ENCODE measurements around the gene GPR65.

The GPR65 gene

GRCh38 chr14:88005050-88005481 lies at the start of gene GPR65:
Gene GPR65, plus strand, starts transcription at chr14:88005135. Its CDS starts 5,713 bp downstream, at chr14:88010848.
- DNase-seq (no peak), ATAC-seq (peak; percentile 40)

- no peak for DNase-seq
Observed at GRCh38 chr14:87955501-87955900, 49.4 kb upstream of the GPR65 start.

GRCh38 chr14:87960013-87960787 lies 44.7 kb upstream of the GPR65 start:
- ATAC-seq: no peak
- DNase-seq: no peak

More at GRCh38 chr14:87955501-87955900, 49.4 kb upstream of the GPR65 start:
- no peak for ATAC-seq

GRCh38 chr14:87961246-87961645 lies 43.7 kb upstream of the GPR65 start:
- no peak for ATAC-seq

GRCh38 chr14:87966816-87967215 lies 38.1 kb upstream of the GPR65 start:
- DNase-seq (no peak), ATAC-seq (no peak)

More at GRCh38 chr14:87961246-87961645, 43.7 kb upstream of the GPR65 start:
- no peak for DNase-seq

GRCh38 chr14:87967496-87967895 lies 37.4 kb upstream of the GPR65 start:
- ATAC-seq: no peak
- no peak for DNase-seq

GRCh38 chr14:87971010-87971409 lies 33.9 kb upstream of the GPR65 start:
- DNase-seq: no peak
- no peak for ATAC-seq

GRCh38 chr14:87975636-87976035 lies 29.3 kb upstream of the GPR65 start:
- DNase-seq (no peak), ATAC-seq (no peak)

- ATAC-seq: no peak
- DNase-seq: no peak
Observed at GRCh38 chr14:87979689-87980088, 25.2 kb upstream of the GPR65 start.

GRCh38 chr14:87989221-87989955 lies 15.5 kb upstream of the GPR65 start:
- DNase-seq: no peak
- ATAC-seq: no peak

- DNase-seq (no peak), ATAC-seq (no peak)
Observed at GRCh38 chr14:87989956-87990299, 15.0 kb upstream of the GPR65 start.

GRCh38 chr14:87990682-87991081 lies 14.3 kb upstream of the GPR65 start:
- ATAC-seq (no peak), DNase-seq (no peak)

GRCh38 chr14:87992346-87992717 lies 12.6 kb upstream of the GPR65 start:
- peak; percentile 23 for DNase-seq
- no peak for ATAC-seq

- DNase-seq (peak; percentile 96), ATAC-seq (peak; percentile 91)
Observed at GRCh38 chr14:87992718-87993628, 12.0 kb upstream of the GPR65 start, which contains the start of gene GALC. Gene GALC, minus strand, starts transcription at chr14:87993182. Its CDS starts 18 bp downstream, at chr14:87993164.

- ATAC-seq (peak; percentile 24), DNase-seq (peak; percentile 34)
Observed at GRCh38 chr14:87994974-87995373, 10.0 kb upstream of the GPR65 start.

GRCh38 chr14:87995500-87996290 lies 9.2 kb upstream of the GPR65 start:
- no peak for DNase-seq

GRCh38 chr14:87996291-87996592 lies 8.7 kb upstream of the GPR65 start:
- no peak for ATAC-seq
- no peak for DNase-seq

More at GRCh38 chr14:87995500-87996290, 9.2 kb upstream of the GPR65 start:
- ATAC-seq: no peak

GRCh38 chr14:87998482-87998881 lies 6.5 kb upstream of the GPR65 start:
- no peak for ATAC-seq
- DNase-seq: no peak

GRCh38 chr14:87999277-87999676 lies 5.7 kb upstream of the GPR65 start:
- no peak for ATAC-seq

GRCh38 chr14:88002421-88003075 lies 2.4 kb upstream of the GPR65 start:
- DNase-seq (peak; percentile 32), ATAC-seq (no peak)

More at GRCh38 chr14:87999277-87999676, 5.7 kb upstream of the GPR65 start:
- no peak for DNase-seq

- DNase-seq (no peak), ATAC-seq (no peak)
Observed at GRCh38 chr14:88003425-88003824, 1.5 kb upstream of the GPR65 start.

Data from stimulated activated naive CD8-positive, alpha-beta T cell treated with anti-CD3 and anti-CD28 coated beads, Interleukin-15, Interleukin-2, amounts not matched to agents 100 U/mL and 50 U/mL, for 24 hours (primary cell).